GM23338 (cell line): Measurements from ENCODE around the gene OR2W3. TPM values are rescaled to one million over a fixed set of nuclear protein-coding genes. Genes with fewer than 3 reads are reported as not detected.

Source experiments
- ATAC-seq: fragments of 200-7000 bp; cut with Tn5 transposase; 3 replicates; pipeline ENCODE4 v1.9.1; 2020
- DNase-seq: peaks from one replicate; pipeline ENCODE4 v3.0.0-alpha.2; 2015; ENCODE audit warnings: low spot score
- H2AFZ ChIP-seq: fragments of 200-600 bp; sonication (generic); 2 replicates; pipeline ENCODE4 v1.8.0; 2016; ENCODE audit warnings: antibody characterized with exemption, mild to moderate bottlenecking, moderate library complexity
- H3F3A ChIP-seq: fragments of 200-600 bp; sonication (generic); replicated peaks from 2 replicates; pipeline ENCODE4 v1.8.0; 2017; ENCODE audit warnings: antibody characterized with exemption, mixed run types, low read depth
- H3K27ac ChIP-seq: fragments of 200-600 bp; sonication (generic); 2 replicates; pipeline ENCODE4 v1.6.1; 2016; ENCODE audit warnings: low read depth
- H3K27me3 ChIP-seq: fragments of 200-600 bp; sonication (generic); 2 replicates; pipeline ENCODE4 v1.8.0; 2016; ENCODE audit warnings: mild to moderate bottlenecking, mixed run types, moderate library complexity; ENCODE audit not compliant: insufficient read depth
- H3K36me3 ChIP-seq: fragments of 200-600 bp; sonication (generic); 2 replicates; pipeline ENCODE4 v1.8.0; 2016; ENCODE audit warnings: mild to moderate bottlenecking; ENCODE audit not compliant: insufficient read depth
- H3K4me1 ChIP-seq: fragments of 200-600 bp; sonication (generic); 2 replicates; pipeline ENCODE4 v1.8.0; 2016; ENCODE audit warnings: mild to moderate bottlenecking, moderate library complexity; ENCODE audit not compliant: insufficient read depth
- H3K4me2 ChIP-seq: fragments of 200-600 bp; sonication (generic); 2 replicates; pipeline ENCODE4 v1.7.1; 2017; ENCODE audit warnings: mixed run types
- H3K4me3 ChIP-seq: fragments of 200-600 bp; sonication (generic); 2 replicates; pipeline ENCODE4 v1.6.1; 2016; ENCODE audit warnings: mixed run types
- H3K79me2 ChIP-seq: fragments of 200-600 bp; sonication (generic); replicated peaks from 2 replicates; pipeline ENCODE4 v1.8.0; 2017; ENCODE audit warnings: mild to moderate bottlenecking; ENCODE audit not compliant: insufficient read depth
- H3K9me2 ChIP-seq: fragments of 200-600 bp; sonication (generic); 2 replicates; pipeline ENCODE4 v1.8.0; 2017; ENCODE audit not compliant: insufficient read depth
- H4K20me1 ChIP-seq: fragments of 200-600 bp; sonication (generic); replicated peaks from 2 replicates; pipeline ENCODE4 v1.8.0; 2017; ENCODE audit warnings: mild to moderate bottlenecking; ENCODE audit not compliant: insufficient read depth
- H3K27ac Mint-ChIP-seq: 2 replicates; pipeline ENCODE4 v1.8.0; 2020; ENCODE audit warnings: inconsistent platforms, mild to moderate bottlenecking, moderate library complexity, mixed read lengths
- H3K27me3 Mint-ChIP-seq: 3 replicates; pipeline ENCODE4 v1.8.0; 2022; ENCODE audit warnings: low read depth, mild to moderate bottlenecking, moderate library complexity, mixed read lengths, inconsistent platforms; ENCODE audit not compliant: insufficient read depth, poor library complexity
- H3K36me3 Mint-ChIP-seq: 3 replicates; pipeline ENCODE4 v1.8.0; 2021; ENCODE audit warnings: low read depth, mild to moderate bottlenecking, inconsistent platforms, moderate library complexity, mixed read lengths
- H3K4me1 Mint-ChIP-seq: 3 replicates; pipeline ENCODE4 v1.8.0; 2020; ENCODE audit warnings: mild to moderate bottlenecking, inconsistent platforms, mixed read lengths
- H3K4me3 Mint-ChIP-seq: 3 replicates; pipeline ENCODE4 v1.8.0; 2021; ENCODE audit warnings: moderate library complexity, mild to moderate bottlenecking, inconsistent platforms, mixed read lengths
- H3K9me3 Mint-ChIP-seq: 3 replicates; pipeline ENCODE4 v1.8.0; 2020; ENCODE audit warnings: moderate library complexity, mild to moderate bottlenecking, inconsistent platforms, mixed read lengths
- CREB1 ChIP-seq: fragments of 250-450 bp; sonication (Bioruptor Pico); IDR thresholded peaks from 2 replicates; pipeline ENCODE4 v1.5.0; 2020; ENCODE audit warnings: low read depth, mild to moderate bottlenecking, moderate library complexity
- EZH2 ChIP-seq: fragments of 200-600 bp; sonication (generic); IDR thresholded peaks from one replicate; pipeline ENCODE4 v1.8.0; 2017; ENCODE audit warnings: antibody characterized with exemption, mild to moderate bottlenecking, low read depth; ENCODE audit not compliant: unreplicated experiment
- EZH2phosphoT487 ChIP-seq: fragments of 200-600 bp; sonication (generic); IDR thresholded peaks from one replicate; pipeline ENCODE4 v1.8.1; 2018; ENCODE audit warnings: antibody characterized with exemption; ENCODE audit not compliant: unreplicated experiment
- JUNB ChIP-seq: IDR thresholded peaks from one replicate; pipeline ENCODE4 v1.6.1; 2016; ENCODE audit warnings: antibody characterized with exemption; ENCODE audit not compliant: unreplicated experiment
- NANOG ChIP-seq: IDR thresholded peaks from 2 replicates; pipeline ENCODE4 v1.6.1; 2016; ENCODE audit warnings: antibody characterized with exemption, borderline replicate concordance
- POLR2AphosphoS5 ChIP-seq: IDR thresholded peaks from 2 replicates; pipeline ENCODE4 v1.6.1; 2016; ENCODE audit warnings: antibody characterized with exemption, low read depth
- REST ChIP-seq: IDR thresholded peaks from one replicate; pipeline ENCODE4 v1.6.1; 2018; ENCODE audit warnings: antibody characterized with exemption; ENCODE audit not compliant: unreplicated experiment
- STAT1 ChIP-seq: IDR thresholded peaks from one replicate; pipeline ENCODE4 v1.6.1; 2016; ENCODE audit warnings: antibody characterized with exemption; ENCODE audit not compliant: unreplicated experiment
- ZNF114 ChIP-seq: fragments of 250-450 bp; sonication (Bioruptor Pico); IDR thresholded peaks from 2 replicates; pipeline ENCODE4 v1.5.0; 2020; ENCODE audit warnings: mild to moderate bottlenecking, moderate library complexity
- ZNF331 ChIP-seq: fragments of 250-450 bp; sonication (Bioruptor Pico); IDR thresholded peaks from 2 replicates; pipeline ENCODE4 v1.5.0; 2020; ENCODE audit warnings: low read depth, mild to moderate bottlenecking, moderate library complexity
- ZNF462 ChIP-seq: fragments of 250-450 bp; sonication (Bioruptor Pico); IDR thresholded peaks from 2 replicates; pipeline ENCODE4 v1.5.0; 2020; ENCODE audit warnings: mild to moderate bottlenecking, moderate library complexity
- polyA plus RNA-seq: library from polyadenylated mRNA; unstranded; fragments of >200 nt; fragmentation: Nextera tagmentation; extraction: Ambion mirVana; gene quantifications from 2 replicates; pipeline ENCODE4 v1.2.1, GENCODE V29; 2016
- total RNA-seq: library from RNA; depleted of rRNA; stranded (reverse); fragments of >200 nt; shearing (Covaris generic); gene quantifications from 2 replicates; pipeline ENCODE4 v1.2.3, GENCODE V29; 2014
- TF ChIP-seq, protein P1 (sequence below), 2 experiments: fragments of 200-600 bp in 1 of 2; sonication (generic) in 1 of 2; conservative IDR thresholded peaks; 2 replicates each; pipeline versions ENCODE4 v1.5.1 to v1.6.1; 2016 to 2017; ENCODE audit warnings: antibody characterized with exemption in 2 of 2, low read depth in 2 of 2, mild to moderate bottlenecking in 2 of 2, moderate library complexity in 1 of 2
- TF ChIP-seq, protein P2 (sequence below): IDR thresholded peaks from 2 replicates; pipeline ENCODE4 v1.6.1; 2016; ENCODE audit warnings: antibody characterized with exemption

Gene OR2W3
- total and polyA plus RNA-seq, 2 experiments from 2014 or later: 0.45 TPM; not detected in 1

- Histone ChIP-seq H3K27me3 (peaks cover 18% of the 10 kb centered on the region), H3K27ac (no peak overlapping the region), H3K36me3 (0 out of 2 replicates have a peak, but pooled peaks cover 2% of the 10 kb centered on the region), H4K20me1 (no peaks in the 10 kb centered on the region), H3K79me2 (no peaks in the 10 kb centered on the region), H3K4me3 (peak overlapping the region; percentile 77), H3K4me1 (peaks cover 6% of the 10 kb centered on the region; the same call in 1 of the 2 replicates), H3K4me2 (peak overlapping the region; percentile 85), H2AFZ (peak overlapping the region; percentile 95), H3K9me2 (no peaks in the 10 kb centered on the region), H3F3A (no peaks in the 10 kb centered on the region)
- Mint-ChIP-seq H3K27ac (no peak overlapping the region), H3K4me1 (peaks cover 4% of the 10 kb centered on the region; the same call in 2 of the 3 replicates), H3K9me3 (peaks cover 70% of the 10 kb centered on the region), H3K4me3 (peak overlapping the region; percentile 73), H3K27me3 (peaks cover 16% of the 10 kb centered on the region), H3K36me3 (peaks cover 6% of the 10 kb centered on the region; the same call in 2 of the 3 replicates)
- peak; percentile 31 for DNase-seq
- ATAC-seq: no peak
- TF ChIP-seq EZH2phosphoT487 (no peak), STAT1 (no peak), JUNB (no peak), POLR2AphosphoS5 (no peak), ZNF331 (CRISPR knock-in tag) (no peak), EZH2 (no peak), CREB1 (CRISPR knock-in tag) (no peak), NANOG (no peak), REST (no peak), ZNF114 (no peak), ZNF462 (CRISPR knock-in tag) (no peak)
- TF ChIP-seq, protein P1, sequence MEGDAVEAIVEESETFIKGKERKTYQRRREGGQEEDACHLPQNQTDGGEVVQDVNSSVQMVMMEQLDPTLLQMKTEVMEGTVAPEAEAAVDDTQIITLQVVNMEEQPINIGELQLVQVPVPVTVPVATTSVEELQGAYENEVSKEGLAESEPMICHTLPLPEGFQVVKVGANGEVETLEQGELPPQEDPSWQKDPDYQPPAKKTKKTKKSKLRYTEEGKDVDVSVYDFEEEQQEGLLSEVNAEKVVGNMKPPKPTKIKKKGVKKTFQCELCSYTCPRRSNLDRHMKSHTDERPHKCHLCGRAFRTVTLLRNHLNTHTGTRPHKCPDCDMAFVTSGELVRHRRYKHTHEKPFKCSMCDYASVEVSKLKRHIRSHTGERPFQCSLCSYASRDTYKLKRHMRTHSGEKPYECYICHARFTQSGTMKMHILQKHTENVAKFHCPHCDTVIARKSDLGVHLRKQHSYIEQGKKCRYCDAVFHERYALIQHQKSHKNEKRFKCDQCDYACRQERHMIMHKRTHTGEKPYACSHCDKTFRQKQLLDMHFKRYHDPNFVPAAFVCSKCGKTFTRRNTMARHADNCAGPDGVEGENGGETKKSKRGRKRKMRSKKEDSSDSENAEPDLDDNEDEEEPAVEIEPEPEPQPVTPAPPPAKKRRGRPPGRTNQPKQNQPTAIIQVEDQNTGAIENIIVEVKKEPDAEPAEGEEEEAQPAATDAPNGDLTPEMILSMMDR (conservative IDR thresholded peaks at IDR 0.05; ENCODE audit: low read depth in 2 of 2): no peak
- TF ChIP-seq, protein P2, sequence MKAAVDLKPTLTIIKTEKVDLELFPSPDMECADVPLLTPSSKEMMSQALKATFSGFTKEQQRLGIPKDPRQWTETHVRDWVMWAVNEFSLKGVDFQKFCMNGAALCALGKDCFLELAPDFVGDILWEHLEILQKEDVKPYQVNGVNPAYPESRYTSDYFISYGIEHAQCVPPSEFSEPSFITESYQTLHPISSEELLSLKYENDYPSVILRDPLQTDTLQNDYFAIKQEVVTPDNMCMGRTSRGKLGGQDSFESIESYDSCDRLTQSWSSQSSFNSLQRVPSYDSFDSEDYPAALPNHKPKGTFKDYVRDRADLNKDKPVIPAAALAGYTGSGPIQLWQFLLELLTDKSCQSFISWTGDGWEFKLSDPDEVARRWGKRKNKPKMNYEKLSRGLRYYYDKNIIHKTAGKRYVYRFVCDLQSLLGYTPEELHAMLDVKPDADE: no peak
Measured at GRCh38 chr1:247857985-247858619, 37.3 kb upstream of the OR2W3 start.
